IPS DF 6.9 (cell line): ENCODE results near the gene HSPA12B.

Source experiments
- DNase-seq: peaks from one replicate; pipeline ENCODE4 v3.0.0-alpha.2; 2013; ENCODE audit warnings: low read depth, low spot score
- H3K27ac ChIP-seq: one replicate; pipeline ENCODE4 v1.5.1; 2013; ENCODE audit warnings: low read length, control low read depth
- H3K27me3 ChIP-seq: 2 replicates; pipeline ENCODE4 v1.6.1; 2013; ENCODE audit warnings: mild to moderate bottlenecking, low read length; ENCODE audit not compliant: control insufficient read depth, insufficient read depth
- H3K36me3 ChIP-seq: 2 replicates; pipeline ENCODE4 v1.6.1; 2013; ENCODE audit warnings: low read length; ENCODE audit not compliant: control insufficient read depth, insufficient read depth
- H3K4me1 ChIP-seq: 2 replicates; pipeline ENCODE4 v1.6.1; 2013; ENCODE audit warnings: low read length; ENCODE audit not compliant: control insufficient read depth, insufficient read depth
- H3K4me3 ChIP-seq: 2 replicates; pipeline ENCODE4 v1.5.1; 2013; ENCODE audit warnings: mild to moderate bottlenecking, low read length
- H3K9me3 ChIP-seq: 2 replicates; pipeline ENCODE4 v1.6.1; 2013; ENCODE audit warnings: low read length, inconsistent platforms; ENCODE audit not compliant: control insufficient read depth, insufficient read depth
- WGBS: extraction: QIAGEN DNeasy Blood & Tissue Kit; methylation state at CpG from one replicate; pipeline ENCODE4 v1.1.7; 2013; ENCODE audit warnings: mixed read lengths, missing lambda C conversion rate; ENCODE audit not compliant: insufficient read length, insufficient coverage; 5-methylcytosine and 5-hydroxymethylcytosine counted together

The HSPA12B gene

GRCh38 chr20:3747471-3747870 lies 15.0 kb downstream of the HSPA12B start:
- WGBS, result no CpG with 5 or more reads among the region's 2 CpGs
- H3K27me3 ChIP-seq, result peaks cover 8% of the 10 kb centered on the region
- no peak overlapping the region for H3K27ac ChIP-seq
- no peak overlapping the region for H3K4me3 ChIP-seq
- peaks cover 16% of the 10 kb centered on the region for H3K4me1 ChIP-seq
- no peaks in the 10 kb centered on the region for H3K9me3 ChIP-seq
- no peaks in the 10 kb centered on the region for H3K36me3 ChIP-seq
- no peak for DNase-seq

DNA sequence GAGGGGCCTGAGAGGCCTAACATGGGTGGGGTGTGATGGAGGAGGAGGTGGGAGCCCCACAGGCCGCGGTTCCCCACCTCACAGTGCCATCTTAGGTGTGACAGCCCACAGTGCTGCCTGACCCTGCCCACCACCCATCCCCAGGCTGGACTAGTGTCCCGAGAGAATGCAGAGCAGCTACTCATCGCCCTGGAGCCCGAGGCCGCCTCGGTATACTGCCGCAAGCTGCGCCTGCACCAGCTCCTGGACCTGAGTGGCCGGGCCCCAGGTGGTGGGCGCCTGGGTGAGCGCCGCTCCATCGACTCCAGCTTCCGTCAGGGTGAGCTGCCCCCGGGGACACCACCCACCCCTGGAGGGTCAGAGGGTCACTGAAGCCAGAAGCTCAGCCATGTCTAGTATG lies 15.6 kb downstream of the HSPA12B start:
- Histone ChIP-seq H3K27ac (no peak overlapping the region), H3K9me3 (no peaks in the 10 kb centered on the region), H3K4me3 (no peak overlapping the region), H3K36me3 (no peaks in the 10 kb centered on the region), H3K4me1 (peaks cover 16% of the 10 kb centered on the region), H3K27me3 (peaks cover 8% of the 10 kb centered on the region)
- no CpG with 5 or more reads among the region's 16 CpGs for WGBS
- DNase-seq, result no peak

DNA sequence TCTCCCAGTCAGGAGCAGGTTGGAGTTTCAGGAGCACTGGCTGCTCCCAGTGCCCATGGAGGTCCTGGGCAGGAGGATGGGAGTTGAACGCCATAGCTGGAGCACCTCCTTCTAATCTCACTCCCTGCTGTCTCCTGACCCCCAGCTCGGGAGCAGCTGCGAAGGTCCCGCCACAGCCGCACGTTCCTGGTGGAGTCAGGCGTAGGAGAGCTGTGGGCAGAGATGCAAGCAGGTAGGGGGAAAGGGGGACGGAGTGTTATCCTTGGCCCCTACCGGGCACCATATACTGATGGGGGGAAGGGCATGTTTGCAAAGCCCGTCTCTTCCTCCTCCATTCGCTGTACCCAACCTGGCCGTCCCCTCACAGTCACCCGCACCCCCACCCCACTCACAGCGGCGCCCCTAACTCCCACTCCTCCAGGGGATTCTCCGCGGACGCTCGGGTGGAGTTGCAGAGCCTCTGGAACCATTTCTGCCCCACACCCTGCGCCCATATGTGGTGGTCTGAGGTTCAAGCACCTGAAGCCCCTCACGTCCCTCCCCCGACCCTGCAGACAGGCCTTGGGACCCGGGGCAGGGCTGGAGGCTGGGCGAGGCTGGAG lies 16.7 kb downstream of the HSPA12B start:
- no peaks in the 10 kb centered on the region for H3K9me3 ChIP-seq
- no peak overlapping the region; the same call in 1 of the 2 replicates for H3K4me3 ChIP-seq
- no peak overlapping the region for H3K27ac ChIP-seq
- H3K27me3 ChIP-seq, result peaks cover 8% of the 10 kb centered on the region
- no CpG with 5 or more reads among the region's 24 CpGs for WGBS
- no peak for DNase-seq
- H3K4me1 ChIP-seq, result peaks cover 16% of the 10 kb centered on the region
- no peaks in the 10 kb centered on the region for H3K36me3 ChIP-seq

GRCh38 chr20:3749689-3750531 lies 17.4 kb downstream of the HSPA12B start:
- no CpG with 5 or more reads among the region's 72 CpGs for WGBS
- H3K27me3 ChIP-seq, result peaks cover 8% of the 10 kb centered on the region
- peak overlapping the region; percentile 1; the same call in 1 of the 2 replicates for H3K4me3 ChIP-seq

GRCh38 chr20:3751305-3751674 lies 18.8 kb downstream of the HSPA12B start:
- Histone ChIP-seq H3K4me1 (peaks cover 10% of the 10 kb centered on the region), H3K27ac (no peak overlapping the region), H3K4me3 (peak overlapping the region; percentile 49; the same call in 1 of the 2 replicates), H3K9me3 (no peaks in the 10 kb centered on the region), H3K27me3 (peaks cover 8% of the 10 kb centered on the region), H3K36me3 (peaks cover 5% of the 10 kb centered on the region)
- no peak for DNase-seq
- no CpG with 5 or more reads among the region's 31 CpGs for WGBS

More at GRCh38 chr20:3749689-3750531, 17.4 kb downstream of the HSPA12B start:
- no peak for DNase-seq
- no peaks in the 10 kb centered on the region for H3K9me3 ChIP-seq
- peaks cover 13% of the 10 kb centered on the region for H3K4me1 ChIP-seq
- H3K27ac ChIP-seq, result no peak overlapping the region
- H3K36me3 ChIP-seq, result no peaks in the 10 kb centered on the region

- peaks cover 10% of the 10 kb centered on the region for H3K4me1 ChIP-seq
- peak overlapping the region; percentile 49; the same call in 1 of the 2 replicates for H3K4me3 ChIP-seq
- DNase-seq, result no peak
- no CpG with 5 or more reads among the region's 95 CpGs for WGBS
- no peak overlapping the region for H3K27ac ChIP-seq
- H3K27me3 ChIP-seq, result peaks cover 8% of the 10 kb centered on the region
- peaks cover 7% of the 10 kb centered on the region for H3K36me3 ChIP-seq
- H3K9me3 ChIP-seq, result no peaks in the 10 kb centered on the region
These were observed 19.3 kb downstream of the HSPA12B start for GRCh38 chr20:3751675-3752385.

DNA sequence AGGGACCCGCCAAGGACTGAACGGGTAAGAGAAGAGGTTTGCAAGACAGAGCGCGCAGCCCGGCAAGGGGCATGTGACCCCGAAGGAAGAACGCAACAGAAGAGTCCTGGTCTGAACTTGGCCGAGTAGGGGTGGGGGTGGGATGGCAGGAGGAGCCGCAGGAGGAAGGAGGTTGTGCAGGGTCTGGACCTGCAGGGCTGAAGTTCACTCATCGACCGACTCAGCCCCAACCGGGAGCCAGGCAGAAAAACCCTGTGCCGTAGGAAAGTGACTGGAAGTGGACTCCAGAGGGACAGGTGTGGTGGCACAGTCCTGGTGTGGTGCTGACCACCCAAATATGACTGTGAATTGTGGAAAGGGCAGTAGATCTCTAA lies 19.9 kb downstream of the HSPA12B start:
- Histone ChIP-seq H3K9me3 (no peaks in the 10 kb centered on the region), H3K27ac (no peak overlapping the region), H3K36me3 (peaks cover 7% of the 10 kb centered on the region), H3K4me1 (peaks cover 10% of the 10 kb centered on the region), H3K27me3 (peaks cover 8% of the 10 kb centered on the region), H3K4me3 (peak overlapping the region; percentile 49; the same call in 1 of the 2 replicates)
- no CpG with 5 or more reads among the region's 13 CpGs for WGBS
- DNase-seq, result no peak

DNA sequence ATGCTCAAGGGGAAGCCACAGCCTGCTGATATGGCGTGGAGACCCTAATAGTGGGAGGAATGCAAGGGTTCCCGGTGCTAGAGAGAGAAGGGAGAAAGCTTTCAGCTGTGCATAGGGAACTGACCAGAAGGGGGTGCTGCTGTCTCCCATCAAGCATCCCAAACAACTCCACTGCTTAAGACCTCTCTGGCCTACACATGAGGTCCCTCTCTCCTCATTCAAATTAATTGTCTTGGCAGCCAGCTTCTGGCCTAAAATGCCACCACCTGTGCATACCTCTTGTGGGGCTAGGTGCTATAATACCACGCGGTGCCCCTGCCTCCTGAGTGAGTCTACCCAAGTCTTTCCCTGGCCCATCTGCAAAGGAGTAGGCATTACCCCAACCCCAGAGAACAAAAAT lies 20.6 kb downstream of the HSPA12B start:
- H3K27ac ChIP-seq, result no peak overlapping the region
- H3K27me3 ChIP-seq, result peaks cover 8% of the 10 kb centered on the region
- no CpG with 5 or more reads among the region's 4 CpGs for WGBS
- peaks cover 8% of the 10 kb centered on the region for H3K36me3 ChIP-seq
- no peak overlapping the region for H3K4me3 ChIP-seq
- DNase-seq, result no peak
- H3K9me3 ChIP-seq, result no peaks in the 10 kb centered on the region
- H3K4me1 ChIP-seq, result peaks cover 10% of the 10 kb centered on the region

DNA sequence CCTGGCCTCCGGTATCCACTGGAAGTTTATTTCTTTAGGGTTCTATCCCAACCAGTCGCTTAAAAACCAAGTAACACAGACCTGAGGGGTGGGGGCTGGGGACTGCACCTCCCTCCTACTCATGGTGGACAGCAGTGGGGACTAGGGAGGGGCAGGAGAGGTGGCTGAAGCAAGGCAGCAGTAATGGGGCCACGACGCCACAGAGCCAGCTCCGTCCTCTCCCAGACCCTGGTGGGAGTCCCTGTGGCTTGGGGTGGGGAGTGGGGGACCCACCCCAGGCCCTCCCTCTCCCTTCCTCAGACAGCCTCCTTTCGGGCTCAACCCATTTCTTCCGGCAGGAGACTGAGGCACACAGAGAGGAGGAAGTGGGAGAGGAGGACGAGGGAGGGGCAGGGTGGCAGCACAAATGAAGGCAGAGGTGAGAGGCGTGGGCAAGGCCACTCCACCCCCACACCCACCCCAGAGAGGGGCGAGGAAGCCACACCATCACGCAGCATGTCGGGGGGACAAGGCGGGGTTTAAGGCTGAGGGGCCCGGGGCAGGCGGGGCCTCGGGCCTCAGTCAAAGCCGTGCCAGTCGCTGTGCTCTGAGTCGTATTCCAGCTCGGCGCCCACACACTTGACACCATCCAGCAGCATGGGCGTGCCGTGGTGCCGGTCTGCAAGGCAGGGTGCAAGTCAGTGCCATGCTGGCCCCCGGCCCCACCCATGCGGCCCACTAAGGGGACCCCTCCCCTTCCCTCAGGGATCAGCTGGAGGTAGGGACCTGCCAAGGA lies 21.2 kb downstream of the HSPA12B start:
- Histone ChIP-seq H3K27ac (no peak overlapping the region), H3K27me3 (peaks cover 8% of the 10 kb centered on the region), H3K9me3 (no peaks in the 10 kb centered on the region), H3K36me3 (peaks cover 12% of the 10 kb centered on the region), H3K4me1 (peaks cover 10% of the 10 kb centered on the region), H3K4me3 (no peak overlapping the region)
- DNase-seq, result no peak
- WGBS, result no CpG with 5 or more reads among the region's 26 CpGs

GRCh38 chr20:3754276-3754630 lies 21.8 kb downstream of the HSPA12B start:
- Histone ChIP-seq H3K9me3 (no peaks in the 10 kb centered on the region), H3K4me1 (peaks cover 10% of the 10 kb centered on the region), H3K27me3 (peaks cover 8% of the 10 kb centered on the region), H3K4me3 (no peak overlapping the region), H3K36me3 (peaks cover 12% of the 10 kb centered on the region), H3K27ac (no peak overlapping the region)
- WGBS, result no CpG with 5 or more reads among the region's 16 CpGs
- DNase-seq, result no peak
